Dendritic cell treated with granulocyte-macrophage colony-stimulating factor and Interleukin-4, amounts not matched to agents 40 ng/mL and 50 ng/mL, for 4 days (primary cell): ENCODE measurements around the gene CAT.

ENCODE experiments used
- H3K27ac Mint-ChIP-seq: one replicate; pipeline ENCODE4 v1.8.0; 2022; ENCODE audit warnings: mild to moderate bottlenecking, mixed read lengths
- H3K27me3 Mint-ChIP-seq: one replicate; pipeline ENCODE4 v1.8.0; 2022; ENCODE audit warnings: mild to moderate bottlenecking, mixed read lengths
- H3K36me3 Mint-ChIP-seq: one replicate; pipeline ENCODE4 v1.8.0; 2022; ENCODE audit warnings: low read depth, mixed read lengths
- H3K4me1 Mint-ChIP-seq: one replicate; pipeline ENCODE4 v1.8.0; 2022; ENCODE audit warnings: low read depth, mixed read lengths
- H3K4me3 Mint-ChIP-seq: one replicate; pipeline ENCODE4 v1.8.0; 2022; ENCODE audit warnings: mild to moderate bottlenecking, moderate library complexity, mixed read lengths
- H3K9me3 Mint-ChIP-seq: one replicate; pipeline ENCODE4 v1.8.0; 2022; ENCODE audit warnings: mixed read lengths
- intact Hi-C: fragments of 100-400 bp; cut with micrococcal nuclease; formaldehyde crosslinking; loops from one replicate; pipeline ENCODE4 v1.15.0; 2022

Gene CAT

DNA sequence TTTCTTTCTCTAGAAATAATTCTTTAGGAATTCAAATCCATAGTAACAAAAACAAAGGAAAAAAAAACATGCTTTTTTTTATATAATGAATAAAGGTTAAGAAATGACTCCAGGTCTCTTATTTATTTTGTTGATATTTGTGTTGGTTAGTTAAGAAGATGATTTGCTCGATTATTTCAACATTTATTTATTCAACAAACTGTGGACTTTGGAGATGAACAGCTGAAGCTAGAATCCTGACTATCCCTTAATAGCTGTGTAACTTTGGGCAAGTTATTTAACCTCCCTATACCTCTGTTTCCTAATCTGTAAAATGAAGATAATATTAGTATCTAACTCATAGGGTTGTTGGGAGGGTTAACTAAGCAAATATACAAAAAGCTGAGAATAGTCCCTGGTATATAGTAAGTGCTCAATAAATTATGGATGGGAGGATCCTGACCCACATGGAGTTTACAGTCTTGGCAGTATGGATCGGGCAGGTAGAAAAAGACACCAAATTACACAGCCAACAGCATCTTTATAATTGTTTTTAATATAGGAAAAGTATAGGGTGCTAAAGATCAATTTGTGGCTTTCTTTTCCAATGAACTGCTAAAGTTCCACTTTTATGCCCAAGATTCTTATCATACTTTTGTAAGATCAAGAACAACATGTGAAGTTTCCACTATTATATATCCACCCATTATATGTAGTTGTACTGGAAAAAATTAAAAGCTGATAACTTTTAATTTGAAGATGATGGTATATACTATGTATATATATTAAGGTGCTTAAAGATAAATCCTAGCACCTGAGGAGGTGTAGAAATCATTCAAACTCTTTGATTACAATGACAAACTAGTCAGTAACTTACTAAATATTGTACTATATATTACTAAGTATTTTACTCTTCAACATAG is 1.3 kb upstream of the CAT start:
- no peak overlapping the region for H3K27ac Mint-ChIP-seq
- no peak overlapping the region for H3K4me3 Mint-ChIP-seq
- H3K27me3 Mint-ChIP-seq, result no peaks in the 10 kb centered on the region
- H3K36me3 Mint-ChIP-seq, result peaks cover 13% of the 10 kb centered on the region
- intact Hi-C loops, result loop anchor here (2.0 kb wide), 1 partner anchor 33 kb away; no protein-coding TSS in a partner anchor
- H3K4me1 Mint-ChIP-seq, result peaks cover 35% of the 10 kb centered on the region
- H3K9me3 Mint-ChIP-seq, result no peaks in the 10 kb centered on the region

DNA sequence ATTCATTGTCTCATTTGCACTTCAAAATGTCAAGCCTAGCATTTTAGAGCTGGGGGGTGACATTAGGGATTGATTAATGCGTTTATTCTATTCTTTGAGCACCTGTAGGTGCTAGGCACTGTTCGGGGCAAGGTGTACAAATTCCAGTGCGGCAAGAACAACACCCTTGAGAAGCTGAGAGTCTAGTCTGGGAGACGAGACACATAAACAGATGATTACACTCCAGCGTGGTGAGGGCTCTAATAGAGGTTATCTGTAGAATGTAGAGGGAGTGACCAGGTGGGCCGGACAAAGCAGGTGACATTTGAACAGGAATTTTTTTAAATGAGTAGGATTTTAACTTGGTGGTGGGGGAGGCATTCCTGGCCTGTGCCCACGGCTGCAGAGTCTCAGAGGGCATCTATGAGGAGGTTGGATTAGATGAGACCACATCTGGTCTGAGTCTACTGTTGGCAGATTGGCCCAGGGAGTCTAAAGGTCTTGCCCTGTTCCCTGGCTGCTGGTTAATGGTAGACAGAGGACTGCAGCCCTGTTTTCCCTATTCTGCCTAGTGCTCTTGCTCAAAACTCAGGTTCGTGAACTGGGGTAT is 970 bp downstream of the CAT start:
- Mint-ChIP-seq H3K27me3 (no peaks in the 10 kb centered on the region), H3K27ac (peak overlapping the region; percentile 97), H3K4me1 (peaks cover 50% of the 10 kb centered on the region), H3K4me3 (peak overlapping the region; percentile 91), H3K9me3 (no peaks in the 10 kb centered on the region), H3K36me3 (peaks cover 22% of the 10 kb centered on the region)
- intact Hi-C loops, result loop anchor here (2.0 kb wide), 1 partner anchor 35 kb away; no protein-coding TSS in a partner anchor

DNA sequence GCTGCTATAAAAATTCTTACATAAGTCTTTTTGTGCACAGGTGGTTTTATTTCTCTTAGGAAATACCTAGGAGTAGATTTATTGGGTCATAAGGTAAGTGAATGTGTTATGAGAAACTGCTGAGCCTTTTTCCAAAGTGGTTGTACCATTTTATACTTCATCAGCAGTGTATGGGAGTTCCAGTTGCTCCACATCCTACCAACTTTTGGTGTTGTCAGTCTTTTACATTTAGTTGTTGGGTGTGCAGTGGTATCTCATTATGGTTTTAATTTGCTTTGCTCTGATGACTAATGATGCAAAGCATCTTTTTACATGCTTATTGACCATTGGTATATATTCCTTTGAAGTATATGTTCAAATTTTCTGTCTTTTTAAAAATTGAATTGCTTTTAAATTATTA is 3.1 kb downstream of the CAT start:
- no peak overlapping the region for H3K27ac Mint-ChIP-seq
- H3K4me3 Mint-ChIP-seq, result no peak overlapping the region
- no peaks in the 10 kb centered on the region for H3K9me3 Mint-ChIP-seq
- H3K36me3 Mint-ChIP-seq, result peaks cover 25% of the 10 kb centered on the region
- H3K4me1 Mint-ChIP-seq, result peaks cover 62% of the 10 kb centered on the region
- no peaks in the 10 kb centered on the region for H3K27me3 Mint-ChIP-seq
- intact Hi-C loops, result no loop called here

DNA sequence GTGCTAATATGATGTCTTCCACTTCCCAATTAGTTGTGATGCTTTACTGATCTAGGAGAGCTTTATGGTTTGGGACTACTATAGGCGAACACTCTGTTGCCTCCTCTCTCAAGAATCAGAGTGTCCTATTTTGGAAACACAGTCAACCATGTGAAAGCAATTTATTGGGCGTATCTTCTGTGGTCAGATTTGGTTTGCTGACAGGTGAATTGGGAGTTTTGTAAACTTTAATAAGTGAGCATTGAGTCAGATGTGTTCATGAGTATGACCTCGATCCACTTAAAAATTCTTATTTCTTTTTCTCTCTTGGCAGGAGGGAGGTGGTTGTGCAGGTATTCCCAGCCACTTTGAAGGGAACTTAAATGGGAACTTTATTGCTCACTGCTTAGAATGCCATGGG is 4.4 kb downstream of the CAT start:
- Mint-ChIP-seq H3K27me3 (no peaks in the 10 kb centered on the region), H3K4me3 (no peak overlapping the region), H3K27ac (no peak overlapping the region), H3K4me1 (peaks cover 74% of the 10 kb centered on the region), H3K36me3 (peaks cover 38% of the 10 kb centered on the region), H3K9me3 (no peaks in the 10 kb centered on the region)
- intact Hi-C loops, result no loop called here

DNA sequence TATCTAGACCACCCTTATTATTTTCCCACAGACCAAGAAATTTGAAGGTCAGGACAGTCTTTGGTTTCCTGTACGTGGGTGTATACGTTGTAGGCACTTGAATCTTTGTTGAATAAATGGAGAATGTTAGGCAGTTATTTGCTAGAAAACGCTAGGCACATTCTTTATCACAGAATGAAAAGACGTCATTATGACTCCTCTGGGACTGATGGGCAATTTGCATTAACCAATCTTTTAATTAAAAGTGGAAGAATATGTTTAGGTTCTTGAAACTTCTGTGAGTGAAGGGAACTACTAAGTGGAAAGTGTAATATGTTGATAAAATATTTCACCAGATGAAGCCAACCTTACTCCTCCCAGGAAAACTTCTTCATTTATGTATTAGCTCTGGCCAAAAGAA is 5.7 kb downstream of the CAT start:
- intact Hi-C loops, result no loop called here
- peaks cover 85% of the 10 kb centered on the region for H3K4me1 Mint-ChIP-seq
- H3K4me3 Mint-ChIP-seq, result no peak overlapping the region

DNA sequence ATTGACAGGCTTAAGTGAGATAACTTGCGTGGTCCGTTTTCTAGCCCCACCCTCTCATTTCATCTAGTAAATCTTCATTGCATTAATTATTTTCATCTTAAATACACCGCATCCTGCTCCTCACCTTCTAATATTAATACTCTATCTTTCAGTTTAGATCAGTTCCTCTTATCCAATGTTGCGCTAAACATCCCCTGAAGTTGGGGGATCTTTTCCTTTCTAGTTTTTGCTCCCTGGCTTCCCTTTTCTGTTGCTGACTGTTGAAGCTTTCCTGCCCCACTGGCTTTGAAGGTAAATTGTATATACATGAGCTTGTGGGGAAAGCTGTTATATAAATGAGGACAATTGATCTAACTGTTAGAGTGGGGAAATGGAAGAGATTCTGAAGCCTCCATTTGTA is 7.2 kb downstream of the CAT start:
- Mint-ChIP-seq H3K9me3 (no peaks in the 10 kb centered on the region), H3K4me3 (no peak overlapping the region), H3K36me3 (peaks cover 50% of the 10 kb centered on the region), H3K4me1 (peaks cover 84% of the 10 kb centered on the region), H3K27ac (no peak overlapping the region), H3K27me3 (no peaks in the 10 kb centered on the region)
- intact Hi-C loops, result no loop called here

More for the DNA sequence above, 5.7 kb downstream of the CAT start:
- Mint-ChIP-seq H3K9me3 (no peaks in the 10 kb centered on the region), H3K27me3 (no peaks in the 10 kb centered on the region), H3K27ac (peak overlapping the region; percentile 32), H3K36me3 (peaks cover 35% of the 10 kb centered on the region)

DNA sequence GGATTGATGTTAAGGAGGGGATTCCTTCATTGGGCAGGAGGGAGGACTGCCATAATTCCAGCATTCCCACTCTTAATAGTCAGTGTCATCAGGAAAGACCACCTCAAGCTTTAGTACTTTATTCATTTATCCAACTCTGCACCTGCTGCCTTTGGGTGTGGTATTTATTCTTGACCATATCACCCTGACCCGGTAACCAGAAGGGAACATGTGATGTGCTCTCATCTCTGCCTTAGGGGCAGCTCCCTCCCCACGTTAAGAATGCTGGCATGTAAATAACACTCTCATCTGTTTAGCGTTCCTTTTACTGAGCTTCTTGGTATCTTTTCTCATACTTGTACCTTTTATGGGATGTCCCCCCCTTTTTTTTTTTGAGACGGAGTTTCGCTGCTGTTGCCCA is 7.7 kb downstream of the CAT start:
- Mint-ChIP-seq H3K4me3 (no peak overlapping the region), H3K4me1 (peaks cover 83% of the 10 kb centered on the region), H3K9me3 (no peaks in the 10 kb centered on the region), H3K36me3 (peaks cover 50% of the 10 kb centered on the region), H3K27ac (no peak overlapping the region), H3K27me3 (no peaks in the 10 kb centered on the region)
- intact Hi-C loops, result no loop called here

DNA sequence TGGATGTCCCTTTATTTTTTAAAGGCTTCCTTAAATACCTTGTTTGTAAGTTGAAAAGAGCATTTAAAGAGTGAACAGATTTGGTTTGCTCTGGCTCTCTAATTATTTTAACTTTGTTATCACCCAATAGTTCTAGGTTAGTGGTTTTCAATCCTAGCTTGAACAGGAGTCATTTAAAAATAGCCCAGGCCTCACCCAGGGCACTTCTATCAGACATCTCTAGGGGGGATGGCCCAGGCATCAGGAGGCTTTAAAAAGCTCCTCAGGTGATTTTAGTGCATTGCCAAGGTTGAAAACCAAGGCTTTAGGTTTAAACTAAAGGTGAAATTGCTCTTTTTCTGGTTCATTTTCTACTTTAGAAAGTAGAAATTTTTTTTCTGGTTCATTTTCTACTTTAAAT is 8.3 kb downstream of the CAT start:
- Mint-ChIP-seq H3K4me3 (no peak overlapping the region), H3K36me3 (peaks cover 56% of the 10 kb centered on the region), H3K4me1 (peaks cover 89% of the 10 kb centered on the region), H3K27ac (no peak overlapping the region), H3K9me3 (no peaks in the 10 kb centered on the region), H3K27me3 (no peaks in the 10 kb centered on the region)
- intact Hi-C loops, result no loop called here

DNA sequence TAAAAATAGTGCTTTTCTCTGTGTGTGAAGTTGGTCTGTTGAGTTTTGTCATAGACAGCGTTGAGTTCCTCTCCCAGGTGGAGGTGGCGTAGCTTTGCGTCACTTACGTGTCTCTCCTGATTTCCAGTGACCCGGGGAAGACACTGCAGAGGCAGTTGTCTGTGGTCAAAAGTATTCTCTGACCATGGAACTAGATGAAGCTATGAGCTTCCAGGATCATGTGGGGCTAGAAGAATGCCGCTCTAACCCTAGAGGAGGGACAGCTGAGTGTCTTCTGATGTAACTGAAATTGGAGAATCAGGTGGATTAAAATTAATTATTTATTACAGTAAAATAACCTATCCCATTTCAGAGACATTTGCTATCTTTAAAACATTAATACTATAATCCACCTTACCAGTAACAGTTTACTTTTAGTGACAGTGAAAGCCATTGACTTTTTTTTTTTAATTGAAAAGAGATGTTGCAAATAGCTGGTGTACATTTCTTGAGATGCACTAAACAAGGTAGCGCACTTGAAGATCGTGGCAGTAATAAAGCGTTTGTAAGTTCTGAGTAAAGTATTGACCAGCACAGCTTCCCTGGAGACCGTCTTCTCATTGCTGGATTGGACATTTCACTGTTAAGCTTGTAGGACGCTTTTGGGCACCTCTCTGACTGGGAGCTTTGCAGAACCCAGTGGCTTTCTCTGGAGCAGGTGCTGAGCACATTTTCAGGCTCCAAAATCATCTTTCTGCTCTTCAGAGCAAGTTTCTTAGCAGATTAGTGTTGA is 9.7 kb downstream of the CAT start:
- intact Hi-C loops, result no loop called here

DNA sequence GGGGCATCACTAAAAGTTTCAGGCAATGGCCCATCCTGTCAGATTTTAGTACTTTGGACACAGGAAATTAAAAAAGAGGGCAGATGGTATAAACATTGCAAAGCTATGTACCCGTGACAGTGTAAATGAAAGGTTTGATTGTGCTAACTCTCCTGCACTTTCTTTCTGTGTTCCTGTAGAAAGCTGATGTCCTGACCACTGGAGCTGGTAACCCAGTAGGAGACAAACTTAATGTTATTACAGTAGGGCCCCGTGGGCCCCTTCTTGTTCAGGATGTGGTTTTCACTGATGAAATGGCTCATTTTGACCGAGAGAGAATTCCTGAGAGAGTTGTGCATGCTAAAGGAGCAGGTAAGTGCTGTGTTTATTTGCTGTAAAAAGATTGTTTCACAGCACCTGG is 10.3 kb downstream of the CAT start:
- H3K36me3 Mint-ChIP-seq, result peaks cover 67% of the 10 kb centered on the region
- no peaks in the 10 kb centered on the region for H3K9me3 Mint-ChIP-seq
- no peak overlapping the region for H3K27ac Mint-ChIP-seq
- no peak overlapping the region for H3K4me3 Mint-ChIP-seq
- H3K27me3 Mint-ChIP-seq, result no peaks in the 10 kb centered on the region
- H3K4me1 Mint-ChIP-seq, result peaks cover 74% of the 10 kb centered on the region
- intact Hi-C loops, result no loop called here

More for the DNA sequence above, 9.7 kb downstream of the CAT start:
- H3K36me3 Mint-ChIP-seq, result peaks cover 64% of the 10 kb centered on the region
- H3K27me3 Mint-ChIP-seq, result no peaks in the 10 kb centered on the region
- no peak overlapping the region for H3K27ac Mint-ChIP-seq
- no peak overlapping the region for H3K4me3 Mint-ChIP-seq
- peaks cover 80% of the 10 kb centered on the region for H3K4me1 Mint-ChIP-seq
- H3K9me3 Mint-ChIP-seq, result no peaks in the 10 kb centered on the region

DNA sequence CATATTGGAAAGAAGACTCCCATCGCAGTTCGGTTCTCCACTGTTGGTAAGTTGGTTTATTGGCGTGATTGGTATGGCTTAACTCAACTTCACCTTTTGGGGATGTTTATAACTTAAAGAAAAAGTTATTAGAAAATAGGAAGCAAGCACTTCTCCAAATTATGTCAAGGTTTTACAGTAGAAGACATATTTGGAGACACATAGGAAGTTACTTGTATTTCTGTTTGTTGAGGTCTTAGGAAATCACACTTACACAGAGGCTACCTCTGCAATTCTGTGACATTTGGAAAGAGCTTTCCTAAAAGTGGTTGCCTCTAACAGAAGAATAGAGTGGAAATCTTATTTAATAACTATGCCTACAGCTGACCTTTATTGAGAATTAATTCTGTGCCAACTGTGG is 12.3 kb downstream of the CAT start:
- H3K27ac Mint-ChIP-seq, result peak overlapping the region; percentile 26
- H3K9me3 Mint-ChIP-seq, result no peaks in the 10 kb centered on the region
- peaks cover 54% of the 10 kb centered on the region for H3K4me1 Mint-ChIP-seq
- H3K4me3 Mint-ChIP-seq, result no peak overlapping the region
- peaks cover 82% of the 10 kb centered on the region for H3K36me3 Mint-ChIP-seq
- no peaks in the 10 kb centered on the region for H3K27me3 Mint-ChIP-seq
- intact Hi-C loops, result no loop called here

DNA sequence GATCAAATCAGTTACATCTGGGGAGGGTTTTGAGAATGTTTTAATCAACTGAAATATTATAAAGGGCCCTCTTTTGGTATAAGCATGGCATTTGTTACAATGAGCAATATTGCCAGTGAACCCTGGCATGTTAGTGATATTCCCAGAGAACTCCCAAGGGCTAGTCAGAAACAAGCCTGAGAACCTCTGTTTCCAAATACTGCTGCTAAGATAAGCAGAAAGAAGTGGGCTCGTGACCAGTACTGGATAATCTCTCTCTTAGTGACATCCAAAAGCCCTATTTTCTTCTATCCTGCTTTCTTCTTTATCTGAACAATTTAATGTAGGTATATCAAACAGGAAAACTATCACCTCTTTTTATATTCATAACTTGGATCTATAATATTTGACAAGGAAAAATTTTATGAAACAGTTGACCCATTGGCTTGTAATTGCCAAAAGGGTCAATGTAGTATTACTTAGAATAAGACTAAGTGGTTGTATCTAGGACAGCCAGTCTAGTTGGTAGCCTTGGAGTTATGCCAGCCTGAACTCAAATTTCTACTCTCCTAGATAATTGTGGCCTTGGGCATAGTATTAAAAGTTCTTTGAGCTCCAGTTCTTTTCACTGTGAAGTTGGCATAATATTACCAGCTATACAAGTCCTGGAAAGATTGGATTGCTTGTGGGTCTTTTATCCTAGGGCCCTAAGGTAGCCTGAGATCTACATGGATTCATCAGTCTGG is 15.7 kb downstream of the CAT start:
- Mint-ChIP-seq H3K36me3 (peaks cover 92% of the 10 kb centered on the region), H3K27me3 (no peaks in the 10 kb centered on the region), H3K4me1 (peaks cover 30% of the 10 kb centered on the region), H3K4me3 (no peak overlapping the region), H3K9me3 (no peaks in the 10 kb centered on the region), H3K27ac (no peak overlapping the region)
- intact Hi-C loops, result no loop called here

DNA sequence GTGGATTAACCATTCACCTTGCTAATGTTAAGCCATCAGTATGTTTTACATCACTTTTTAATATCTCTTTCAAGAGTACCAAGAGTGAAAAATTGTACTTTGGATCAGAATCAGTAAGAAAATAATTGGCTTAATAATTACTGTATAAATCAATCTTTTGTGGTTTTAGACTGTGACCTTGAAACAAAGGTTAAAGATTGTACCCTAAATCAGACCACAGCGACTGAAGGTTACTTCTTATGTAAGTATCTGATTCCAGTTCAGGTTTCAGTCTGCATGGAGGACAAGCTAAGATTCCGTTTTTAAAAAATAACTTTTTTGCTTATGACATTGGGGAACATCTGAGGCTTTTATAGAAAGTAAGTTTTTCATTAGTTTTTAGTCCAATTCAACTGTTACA is 18.9 kb downstream of the CAT start:
- Mint-ChIP-seq H3K27ac (no peak overlapping the region), H3K36me3 (peaks cover 97% of the 10 kb centered on the region), H3K9me3 (no peaks in the 10 kb centered on the region), H3K4me1 (peaks cover 9% of the 10 kb centered on the region), H3K4me3 (no peak overlapping the region), H3K27me3 (no peaks in the 10 kb centered on the region)
- intact Hi-C loops, result no loop called here
